Hair follicular keratinocyte (primary cell): ENCODE measurements around the gene ZNF205. TPM values are rescaled to one million over a fixed set of nuclear protein-coding genes. Genes with fewer than 3 reads are reported as not detected.

ENCODE experiments used
- total RNA-seq: library from RNA; depleted of rRNA; stranded (reverse); fragments of >200 nt; gene quantifications from 2 replicates; pipeline ENCODE4 v1.2.3, GENCODE V29; 2015

The ZNF205 gene
- total RNA-seq = 22.3 and 22.7 TPM in 2 replicates

DNA sequence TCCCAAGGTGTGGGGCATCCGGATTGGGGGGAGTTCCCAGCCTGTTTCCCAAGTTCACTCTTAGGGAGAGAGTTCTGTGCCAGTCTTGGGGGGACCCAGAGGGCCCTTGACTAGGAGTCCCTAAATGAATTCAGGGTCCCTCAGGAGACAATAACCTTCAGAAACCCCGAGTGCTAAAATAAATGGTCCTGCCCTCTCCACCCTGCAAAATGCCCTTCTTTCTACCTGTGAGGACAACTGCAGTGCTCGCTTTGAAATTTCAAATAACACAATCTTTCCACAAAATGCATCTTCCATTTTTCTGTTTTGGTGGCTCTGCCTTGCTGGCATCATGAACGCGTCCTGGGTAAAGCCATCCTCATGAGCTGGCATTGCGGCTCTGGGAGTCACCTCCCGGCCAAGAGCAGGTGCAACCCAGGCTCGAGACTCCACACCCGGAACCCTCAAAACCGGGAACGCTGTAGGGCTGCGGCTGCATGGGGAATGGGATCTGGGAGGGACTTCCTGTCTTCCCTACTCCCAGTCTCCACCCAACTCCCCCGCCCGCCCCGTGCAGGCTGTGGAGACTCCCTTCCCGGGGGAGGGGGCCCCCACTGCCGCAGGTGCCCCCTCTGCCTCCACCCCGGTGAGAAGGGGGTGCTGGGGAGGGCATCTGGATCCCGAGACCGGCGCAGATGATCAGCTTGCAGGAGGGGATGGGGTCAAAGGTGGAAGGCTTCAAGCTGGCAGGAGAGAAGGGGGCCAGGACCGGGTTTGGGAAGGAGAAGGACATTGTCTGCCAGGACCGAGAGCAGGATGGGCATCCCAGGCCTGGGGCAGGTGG, at the start of gene ZNF205:
Gene ZNF205 (plus strand): TSS at position 529 of the 823 bp plus-strand sequence. CDS start 845 bp downstream, outside the sequence.

DNA sequence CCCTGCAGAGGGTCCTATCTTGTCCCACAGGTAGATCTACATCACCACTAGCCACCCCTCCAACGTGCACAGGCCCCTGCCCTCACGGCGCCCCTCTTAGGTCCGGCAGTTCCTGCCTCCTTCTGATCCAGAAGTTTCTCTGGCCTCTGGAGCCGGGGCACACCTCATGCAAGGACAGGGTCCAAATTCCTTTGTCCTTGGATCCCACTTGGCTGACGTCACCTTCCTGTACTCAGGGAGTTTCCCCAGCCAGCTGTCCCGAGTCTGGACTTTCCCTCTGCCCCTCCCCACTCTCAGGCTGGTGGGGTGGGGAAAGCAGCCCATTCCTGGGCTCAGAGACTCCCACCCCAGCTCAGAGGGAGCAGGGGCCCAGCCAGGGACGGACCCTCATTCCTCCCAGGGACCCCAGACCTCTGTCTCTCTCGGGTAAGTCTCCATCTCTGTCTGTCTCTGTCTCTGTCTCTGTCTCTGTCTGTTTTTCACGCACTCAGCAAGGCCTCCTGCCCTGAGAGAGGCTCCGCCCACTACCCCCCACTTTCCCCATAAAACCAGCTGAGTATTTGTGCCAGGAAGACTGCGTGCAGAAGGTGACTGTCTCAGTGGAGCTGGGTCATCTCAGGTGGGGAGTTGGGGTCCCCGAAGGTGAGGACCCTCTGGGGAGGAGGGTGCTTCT, 47.2 kb upstream of the ZNF205 start, which contains the start of gene IL32:
Gene IL32 (plus strand): TSS at position 572 of the 673 bp plus-strand sequence. CDS start 172 bp downstream, outside the sequence.

GRCh38 chr16:3098459-3099394, 13.7 kb upstream of the ZNF205 start, which contains the start of gene ZSCAN10:
ZSCAN10 (minus strand) TSS chr16:3099294; CDS start chr16:3092937, 6,357 bp downstream.

GRCh38 chr16:3134338-3135125, 22.1 kb downstream of the ZNF205 start, which contains the start of gene ZNF213:
ZNF213 (plus strand) TSS chr16:3135029; CDS start chr16:3137281, 2,252 bp downstream.

Other genes with a start within 250 kb of the ZNF205 start
- gene FLYWCH2, start 229.4 kb upstream of the ZNF205 start, total RNA-seq = 50.9 and 55.1 TPM in 2 replicates
- gene FLYWCH1, start 200.7 kb upstream of the ZNF205 start, total RNA-seq = 47.7 and 65.2 TPM in 2 replicates
- 11.7 and 22.4 TPM in 2 replicates for gene KREMEN2, start 148.3 kb upstream of the ZNF205 start, total RNA-seq
- 34.4 and 38.0 TPM in 2 replicates for gene PAQR4, start 143.2 kb upstream of the ZNF205 start, total RNA-seq
- gene PKMYT1, start 132.1 kb upstream of the ZNF205 start, total RNA-seq = 20.1 and 86.7 TPM in 2 replicates
- gene CLDN9, start 99.7 kb upstream of the ZNF205 start, total RNA-seq = not detected in 2 replicates
- 0.08 TPM in 1 of 2 replicates, not detected in the other for gene CLDN6, start 94.4 kb upstream of the ZNF205 start, total RNA-seq
- 522 and 714 TPM in 2 replicates for gene TNFRSF12A, start 92.2 kb upstream of the ZNF205 start, total RNA-seq
- 26.4 and 29.2 TPM in 2 replicates for gene HCFC1R1, start 88.6 kb upstream of the ZNF205 start, total RNA-seq
- 22.3 and 33.0 TPM in 2 replicates for gene THOC6, start 88.6 kb upstream of the ZNF205 start, total RNA-seq
- gene BICDL2, start 75.6 kb upstream of the ZNF205 start, total RNA-seq = 0.23 and 0.78 TPM in 2 replicates
- 0.04 and 0.31 TPM in 2 replicates for gene MMP25, start 66.0 kb upstream of the ZNF205 start, total RNA-seq
- 6.5 and 25.3 TPM in 2 replicates for gene IL32, start 46.9 kb upstream of the ZNF205 start, total RNA-seq
- gene ZSCAN10, start 13.3 kb upstream of the ZNF205 start, total RNA-seq = not detected in 2 replicates
- 4.4 and 5.8 TPM in 2 replicates for gene ZNF213, start 22.4 kb downstream of the ZNF205 start, total RNA-seq
- not detected in 2 replicates for gene OR1F1, start 75.6 kb downstream of the ZNF205 start, total RNA-seq
- gene ZNF200, start 122.6 kb downstream of the ZNF205 start, total RNA-seq = 3.7 and 8.1 TPM in 2 replicates
- 0.08 TPM in 2 replicates for gene MEFV, start 144.0 kb downstream of the ZNF205 start, total RNA-seq
- gene ZNF263, start 170.9 kb downstream of the ZNF205 start, total RNA-seq = 23.4 and 35.5 TPM in 2 replicates
- gene TIGD7, start 192.8 kb downstream of the ZNF205 start, total RNA-seq = 0.78 and 0.87 TPM in 2 replicates
- 11.2 and 11.8 TPM in 2 replicates for gene ZNF75A, start 192.9 kb downstream of the ZNF205 start, total RNA-seq
- gene OR2C1, start 243.3 kb downstream of the ZNF205 start, total RNA-seq = not detected in 2 replicates